OCI-LY1 (cell line): ENCODE data around the gene SYT3.

Experiments
- EZH2 ChIP-seq: fragments of 200-600 bp; sonication (generic), shearing (Covaris generic); IDR thresholded peaks from 2 replicates; pipeline ENCODE4 v1.8.0; 2017; ENCODE audit warnings: borderline replicate concordance, mixed run types, mild to moderate bottlenecking, antibody characterized with exemption, low read length, moderate library complexity, mixed read lengths
- TF ChIP-seq, protein P1 (sequence below): fragments of 200-600 bp; sonication (generic), shearing (Covaris generic); IDR thresholded peaks from 2 replicates; pipeline ENCODE4 v1.5.1; 2017; ENCODE audit warnings: mild to moderate bottlenecking, antibody characterized with exemption, low read length, moderate library complexity, mixed read lengths

DNA sequence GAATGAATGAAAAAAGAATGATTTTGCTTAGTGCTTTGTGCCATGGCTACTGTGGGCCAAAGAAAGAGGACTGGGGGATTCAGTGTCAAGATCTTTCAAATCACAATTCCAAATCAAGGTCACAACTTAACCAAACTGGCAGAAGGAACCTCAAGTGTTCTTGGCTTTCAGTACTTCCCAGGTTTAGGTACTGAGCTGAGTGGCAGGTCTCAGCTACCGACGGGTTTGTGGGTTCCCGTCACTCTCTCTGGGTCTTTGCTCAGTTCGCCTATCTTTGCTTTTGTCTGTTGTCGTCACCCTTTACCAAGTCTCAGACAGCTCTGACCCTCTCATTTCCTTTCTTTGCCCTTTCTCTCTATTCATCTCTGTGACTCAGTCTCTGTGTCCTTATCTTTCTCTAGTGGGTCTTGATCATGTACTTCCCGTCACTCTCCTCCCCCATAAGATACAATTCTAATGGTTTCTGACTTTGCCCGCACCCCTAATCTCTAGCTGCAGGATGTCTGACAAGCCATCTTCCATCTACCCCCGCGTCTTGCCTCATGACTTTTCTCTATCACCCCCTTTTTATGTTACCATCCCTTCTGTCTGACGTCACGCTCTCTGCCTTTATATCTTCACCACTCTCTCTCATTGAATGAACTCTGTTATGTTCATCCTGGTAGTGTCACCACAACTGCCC lies 38.1 kb downstream of the SYT3 start:
- TF ChIP-seq, protein P1, sequence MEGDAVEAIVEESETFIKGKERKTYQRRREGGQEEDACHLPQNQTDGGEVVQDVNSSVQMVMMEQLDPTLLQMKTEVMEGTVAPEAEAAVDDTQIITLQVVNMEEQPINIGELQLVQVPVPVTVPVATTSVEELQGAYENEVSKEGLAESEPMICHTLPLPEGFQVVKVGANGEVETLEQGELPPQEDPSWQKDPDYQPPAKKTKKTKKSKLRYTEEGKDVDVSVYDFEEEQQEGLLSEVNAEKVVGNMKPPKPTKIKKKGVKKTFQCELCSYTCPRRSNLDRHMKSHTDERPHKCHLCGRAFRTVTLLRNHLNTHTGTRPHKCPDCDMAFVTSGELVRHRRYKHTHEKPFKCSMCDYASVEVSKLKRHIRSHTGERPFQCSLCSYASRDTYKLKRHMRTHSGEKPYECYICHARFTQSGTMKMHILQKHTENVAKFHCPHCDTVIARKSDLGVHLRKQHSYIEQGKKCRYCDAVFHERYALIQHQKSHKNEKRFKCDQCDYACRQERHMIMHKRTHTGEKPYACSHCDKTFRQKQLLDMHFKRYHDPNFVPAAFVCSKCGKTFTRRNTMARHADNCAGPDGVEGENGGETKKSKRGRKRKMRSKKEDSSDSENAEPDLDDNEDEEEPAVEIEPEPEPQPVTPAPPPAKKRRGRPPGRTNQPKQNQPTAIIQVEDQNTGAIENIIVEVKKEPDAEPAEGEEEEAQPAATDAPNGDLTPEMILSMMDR, result no peak
- TF ChIP-seq EZH2, result no peak
